SK-N-MC (cell line): ENCODE measurements around the gene BANP.

Source experiments
- DNase-seq: peaks from one replicate; pipeline ENCODE4 v3.0.0-alpha.2; 2011; ENCODE audit warnings: low read depth, low spot score
- H3K27ac ChIP-seq: fragments of 200-600 bp; sonication (generic); 2 replicates; pipeline ENCODE4 v1.5.1; 2016; ENCODE audit warnings: mixed run types
- H3K36me3 ChIP-seq: fragments of 200-600 bp; sonication (generic); 2 replicates; pipeline ENCODE4 v1.6.1; 2017; ENCODE audit warnings: antibody characterized with exemption, low read length, mixed read lengths; ENCODE audit not compliant: insufficient read depth
- H3K4me3 ChIP-seq: fragments of 200-600 bp; sonication (generic); 2 replicates; pipeline ENCODE4 v1.5.1; 2016
- H3K9ac ChIP-seq: fragments of 200-600 bp; sonication (generic); 2 replicates; pipeline ENCODE4 v1.8.0; 2017; ENCODE audit warnings: mixed run types, mixed read lengths; ENCODE audit not compliant: insufficient read length
- H3K9me3 ChIP-seq: fragments of 200-600 bp; sonication (generic); 2 replicates; pipeline ENCODE4 v1.6.1; 2017; ENCODE audit warnings: low read depth, mild to moderate bottlenecking, antibody characterized with exemption, low read length, moderate library complexity, mixed read lengths
- EZH2 ChIP-seq: fragments of 200-600 bp; sonication (generic); IDR thresholded peaks from one replicate; pipeline ENCODE4 v1.6.1; 2017; ENCODE audit warnings: antibody characterized with exemption
- FOXP2 ChIP-seq: optimal IDR thresholded peaks from 2 replicates; pipeline ENCODE3; 2011; ENCODE audit warnings: mild to moderate bottlenecking, moderate library complexity; ENCODE audit not compliant: insufficient read depth; ENCODE audit errors: extremely low read length, control extremely low read depth
- POLR2AphosphoS5 ChIP-seq: IDR thresholded peaks from 2 replicates; pipeline ENCODE4 v1.6.1; 2012; ENCODE audit warnings: mild to moderate bottlenecking, low read depth, low read length, borderline replicate concordance

BANP gene

GRCh38 chr16:87954361-87954760, 3.1 kb downstream of the BANP start:
- TF ChIP-seq FOXP2 (no peak), EZH2 (no peak), POLR2AphosphoS5 (no peak)
- Histone ChIP-seq H3K9me3 (no peaks in the 10 kb centered on the region), H3K36me3 (peaks cover 6% of the 10 kb centered on the region; the same call in 1 of the 2 replicates), H3K27ac (no peak overlapping the region), H3K9ac (no peak overlapping the region), H3K4me3 (no peak overlapping the region)
- DNase-seq = no peak

DNA sequence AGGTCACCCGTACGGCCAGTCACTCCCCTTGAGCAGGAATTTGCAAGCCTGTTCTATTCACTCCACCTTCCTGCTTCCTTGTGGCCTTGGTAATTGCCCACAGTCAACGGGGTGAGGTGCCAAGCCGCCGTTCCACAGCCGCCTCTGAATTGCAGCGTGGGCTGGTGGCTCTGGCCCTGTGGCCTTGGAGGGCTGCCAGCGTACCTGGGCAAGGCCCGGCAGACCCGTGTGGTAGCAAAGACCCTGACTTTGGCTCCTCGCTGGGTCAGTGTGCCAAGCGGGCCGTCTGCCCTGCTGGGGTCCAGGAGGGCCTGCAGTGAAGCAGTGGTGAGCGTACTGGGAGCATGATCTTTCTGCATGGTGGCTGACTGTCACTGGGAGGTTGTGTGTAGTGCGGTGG, 3.6 kb downstream of the BANP start:
- Histone ChIP-seq H3K9ac (no peak overlapping the region), H3K27ac (no peak overlapping the region), H3K4me3 (no peak overlapping the region), H3K9me3 (no peaks in the 10 kb centered on the region), H3K36me3 (peaks cover 6% of the 10 kb centered on the region; the same call in 1 of the 2 replicates)
- TF ChIP-seq FOXP2 = no peak
- TF ChIP-seq EZH2 = no peak
- TF ChIP-seq POLR2AphosphoS5 = no peak
- DNase-seq = no peak

DNA sequence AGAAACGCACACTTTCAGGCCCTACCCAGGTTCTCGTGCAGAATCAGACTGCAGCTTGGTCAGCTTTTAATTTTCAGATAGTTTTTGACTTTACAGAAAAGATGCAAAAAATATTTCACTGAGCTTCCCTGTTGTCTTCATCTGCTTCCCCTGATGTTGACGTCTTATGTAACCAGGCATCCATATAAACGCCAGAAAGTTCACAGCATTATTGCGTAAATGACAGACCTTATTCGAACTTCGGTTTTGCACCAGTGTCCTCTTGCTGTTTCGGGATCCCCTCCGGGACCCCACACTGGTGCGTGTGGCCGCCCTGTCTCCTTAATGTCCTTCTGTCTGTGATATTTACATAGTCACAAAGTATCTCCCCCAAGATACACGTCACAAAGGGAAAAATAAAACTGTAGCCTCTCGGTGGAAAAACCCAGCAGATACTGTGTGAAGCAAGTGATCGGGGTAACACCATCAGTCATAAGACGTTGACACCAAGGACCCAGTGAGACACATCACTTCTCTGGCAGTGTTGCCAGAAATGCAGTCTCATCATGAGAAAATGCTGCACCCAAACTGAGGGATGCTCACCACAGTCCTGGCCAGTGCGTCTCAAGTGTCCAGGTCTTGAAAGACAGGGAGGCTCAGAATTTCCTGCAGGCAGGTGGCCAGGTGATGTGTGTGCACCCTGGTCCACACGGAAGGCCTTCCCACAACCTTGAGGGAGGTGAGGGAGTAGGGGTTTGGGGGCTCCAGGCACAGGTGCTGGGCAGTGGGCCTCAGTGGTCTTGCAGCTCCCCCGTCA, 4.3 kb downstream of the BANP start:
- Histone ChIP-seq H3K4me3 (no peak overlapping the region), H3K9me3 (no peaks in the 10 kb centered on the region), H3K36me3 (peaks cover 6% of the 10 kb centered on the region; the same call in 1 of the 2 replicates), H3K27ac (no peak overlapping the region), H3K9ac (no peak overlapping the region)
- TF ChIP-seq EZH2 (no peak), POLR2AphosphoS5 (no peak), FOXP2 (no peak)
- no peak for DNase-seq

DNA sequence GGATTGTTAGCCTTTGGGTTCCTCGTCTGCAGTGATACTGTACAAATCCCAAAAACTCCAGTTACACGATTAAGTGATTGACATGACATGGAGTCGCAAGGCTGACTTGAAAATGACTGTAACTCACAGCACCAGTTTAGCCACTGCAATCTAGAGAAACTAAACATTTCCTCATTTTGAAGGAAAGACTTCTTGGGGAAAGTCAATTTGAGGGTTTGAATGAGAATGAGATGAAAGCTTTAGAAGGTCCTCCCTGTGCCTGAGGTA, 4.8 kb downstream of the BANP start:
- DNase-seq = no peak
- no peak overlapping the region for H3K27ac ChIP-seq
- no peak overlapping the region for H3K9ac ChIP-seq
- no peak overlapping the region for H3K4me3 ChIP-seq
- H3K36me3 ChIP-seq = peaks cover 6% of the 10 kb centered on the region; the same call in 1 of the 2 replicates
- TF ChIP-seq EZH2 (no peak), FOXP2 (no peak), POLR2AphosphoS5 (no peak)
- H3K9me3 ChIP-seq = no peaks in the 10 kb centered on the region

DNA sequence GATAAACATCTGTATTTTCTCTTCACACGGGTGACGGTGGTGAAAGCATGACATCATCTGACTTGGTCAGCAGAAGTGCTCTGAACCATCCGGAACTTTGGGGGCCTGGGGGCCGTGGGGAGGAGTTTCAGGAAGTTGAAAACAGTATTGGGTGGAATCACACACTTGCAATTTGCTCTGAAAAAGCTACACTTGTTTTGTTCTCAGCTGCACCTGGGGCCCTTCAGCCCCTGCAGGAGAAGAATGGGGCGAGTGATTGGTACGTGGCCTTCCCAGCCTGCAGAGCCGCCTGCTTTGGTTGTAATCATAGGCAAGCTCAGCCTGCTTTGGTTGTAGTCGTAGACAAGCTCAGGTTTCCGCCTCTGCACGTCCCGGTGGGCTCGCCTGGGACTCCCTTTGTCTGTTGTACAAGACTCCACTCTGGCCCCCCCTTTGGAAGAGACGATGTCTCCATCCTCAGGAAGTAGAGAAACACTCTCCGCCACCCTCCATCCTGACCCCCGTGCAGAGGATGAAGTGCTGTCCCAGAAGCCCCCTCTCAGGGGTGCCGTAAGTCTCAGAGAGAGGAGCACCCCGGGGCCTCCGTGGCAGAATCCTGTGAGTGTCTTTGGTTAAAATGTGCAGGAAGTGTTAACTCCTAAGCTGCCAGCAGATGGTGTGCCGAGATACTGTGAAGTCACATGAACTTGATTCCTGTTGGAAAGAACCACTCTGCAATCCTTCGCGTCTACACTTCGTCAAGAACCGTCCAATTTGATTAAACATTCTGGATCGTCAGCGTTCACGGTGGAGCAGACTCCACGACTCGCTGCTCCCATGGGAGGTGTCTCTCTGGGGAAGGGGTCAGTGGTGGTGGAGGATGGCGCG, 5.4 kb downstream of the BANP start:
- Histone ChIP-seq H3K36me3 (peaks cover 6% of the 10 kb centered on the region; the same call in 1 of the 2 replicates), H3K27ac (no peak overlapping the region), H3K9me3 (no peaks in the 10 kb centered on the region), H3K4me3 (no peak overlapping the region), H3K9ac (no peak overlapping the region)
- peak; percentile 2 for DNase-seq
- TF ChIP-seq POLR2AphosphoS5 (no peak), FOXP2 (no peak), EZH2 (no peak)

DNA sequence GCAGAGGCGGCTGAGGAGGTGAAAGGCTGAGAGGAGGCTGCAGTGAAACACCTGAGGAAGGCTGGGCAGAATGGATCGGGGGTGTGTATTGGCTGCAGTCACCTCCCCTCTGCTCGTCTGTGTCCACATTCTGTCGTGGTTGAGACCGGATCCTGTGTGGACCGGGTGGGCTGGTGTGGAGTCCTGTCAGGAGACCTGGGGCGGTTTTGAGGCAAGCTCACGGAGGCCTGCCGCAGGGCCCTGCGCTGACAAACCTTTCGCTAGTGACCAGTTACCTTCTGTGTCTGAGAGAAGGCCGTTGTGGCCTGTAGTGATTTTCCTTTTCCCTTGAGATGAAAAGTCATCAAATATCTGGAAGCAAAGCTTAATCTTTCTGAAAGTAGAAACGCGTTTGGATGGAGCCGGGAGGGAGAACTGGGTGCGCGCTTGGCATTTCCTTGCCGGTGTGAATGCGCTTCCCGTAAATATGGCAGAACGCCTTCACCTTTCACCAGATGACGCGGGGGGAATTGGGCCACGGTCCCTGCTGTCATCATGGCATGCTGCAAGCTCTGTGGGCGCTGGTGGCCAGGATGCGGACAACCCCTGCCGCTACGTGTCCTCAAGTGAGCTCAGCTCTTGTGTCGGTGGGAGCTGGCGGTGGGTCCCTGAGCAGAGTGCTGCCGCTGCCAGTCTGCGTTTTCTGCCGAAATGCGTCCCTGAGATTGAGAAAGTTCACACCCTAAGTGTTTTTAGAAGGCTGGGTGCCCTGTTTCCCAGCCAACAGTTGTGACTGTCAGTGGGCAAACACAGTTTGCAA, 6.3 kb downstream of the BANP start:
- no peak for TF ChIP-seq EZH2
- no peak for TF ChIP-seq FOXP2
- TF ChIP-seq POLR2AphosphoS5 = no peak
- Histone ChIP-seq H3K9ac (no peak overlapping the region), H3K27ac (no peak overlapping the region), H3K9me3 (no peaks in the 10 kb centered on the region), H3K4me3 (no peak overlapping the region), H3K36me3 (peaks cover 6% of the 10 kb centered on the region; the same call in 1 of the 2 replicates)
- DNase-seq = no peak

- no peaks in the 10 kb centered on the region for H3K9me3 ChIP-seq
- no peak overlapping the region for H3K4me3 ChIP-seq
- no peak overlapping the region for H3K27ac ChIP-seq
- TF ChIP-seq FOXP2 = no peak
- TF ChIP-seq POLR2AphosphoS5 = no peak
- DNase-seq = no peak
- H3K36me3 ChIP-seq = peaks cover 1% of the 10 kb centered on the region; the same call in 1 of the 2 replicates
- no peak overlapping the region for H3K9ac ChIP-seq
Measured at GRCh38 chr16:87958632-87959031, 7.4 kb downstream of the BANP start.
